ENCODE results near the gene FALEC. TPM values are rescaled to one million over a fixed set of nuclear protein-coding genes. Genes with fewer than 3 reads are reported as not detected.
A peak's percentile ranks its signal among the peaks of the same experiment; 100 is the strongest.

Gene FALEC
- total RNA-seq, 1 donor from 2014 or later, result 1.9 TPM

DNA sequence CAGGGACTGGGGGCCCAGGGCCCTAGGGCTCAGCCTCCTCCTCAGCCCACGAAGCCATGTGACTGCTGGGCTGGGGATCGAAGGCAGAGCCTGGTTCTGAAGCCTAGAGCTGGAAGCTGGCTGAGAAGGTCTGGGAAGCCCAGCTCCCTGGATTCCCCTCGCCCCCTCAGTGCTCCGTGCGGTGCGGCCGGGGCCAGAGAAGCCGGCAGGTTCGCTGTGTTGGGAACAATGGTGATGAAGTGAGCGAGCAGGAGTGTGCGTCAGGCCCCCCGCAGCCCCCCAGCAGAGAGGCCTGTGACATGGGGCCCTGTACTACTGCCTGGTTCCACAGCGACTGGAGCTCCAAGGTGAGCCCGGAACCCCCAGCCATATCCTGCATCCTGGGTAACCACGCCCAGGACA is 42.8 kb downstream of the FALEC start:
- DNase-seq (ENCODE audit: low spot score in 2 of 2, unreplicated experiment in 2 of 2), result no peak
- Mint-ChIP-seq H3K9me3 (no peaks in the 10 kb centered on the region), H3K27me3 (ENCODE audit: low read depth) (no peaks in the 10 kb centered on the region), H3K4me3 (no peak overlapping the region), H3K27ac (no peak overlapping the region), H3K36me3 (peaks cover 2% of the 10 kb centered on the region), H3K4me1 (peaks cover 32% of the 10 kb centered on the region)
- TF ChIP-seq, protein P1, sequence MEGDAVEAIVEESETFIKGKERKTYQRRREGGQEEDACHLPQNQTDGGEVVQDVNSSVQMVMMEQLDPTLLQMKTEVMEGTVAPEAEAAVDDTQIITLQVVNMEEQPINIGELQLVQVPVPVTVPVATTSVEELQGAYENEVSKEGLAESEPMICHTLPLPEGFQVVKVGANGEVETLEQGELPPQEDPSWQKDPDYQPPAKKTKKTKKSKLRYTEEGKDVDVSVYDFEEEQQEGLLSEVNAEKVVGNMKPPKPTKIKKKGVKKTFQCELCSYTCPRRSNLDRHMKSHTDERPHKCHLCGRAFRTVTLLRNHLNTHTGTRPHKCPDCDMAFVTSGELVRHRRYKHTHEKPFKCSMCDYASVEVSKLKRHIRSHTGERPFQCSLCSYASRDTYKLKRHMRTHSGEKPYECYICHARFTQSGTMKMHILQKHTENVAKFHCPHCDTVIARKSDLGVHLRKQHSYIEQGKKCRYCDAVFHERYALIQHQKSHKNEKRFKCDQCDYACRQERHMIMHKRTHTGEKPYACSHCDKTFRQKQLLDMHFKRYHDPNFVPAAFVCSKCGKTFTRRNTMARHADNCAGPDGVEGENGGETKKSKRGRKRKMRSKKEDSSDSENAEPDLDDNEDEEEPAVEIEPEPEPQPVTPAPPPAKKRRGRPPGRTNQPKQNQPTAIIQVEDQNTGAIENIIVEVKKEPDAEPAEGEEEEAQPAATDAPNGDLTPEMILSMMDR (IDR thresholded peaks at IDR 0.05; ENCODE audit: unreplicated experiment), result no peak

DNA sequence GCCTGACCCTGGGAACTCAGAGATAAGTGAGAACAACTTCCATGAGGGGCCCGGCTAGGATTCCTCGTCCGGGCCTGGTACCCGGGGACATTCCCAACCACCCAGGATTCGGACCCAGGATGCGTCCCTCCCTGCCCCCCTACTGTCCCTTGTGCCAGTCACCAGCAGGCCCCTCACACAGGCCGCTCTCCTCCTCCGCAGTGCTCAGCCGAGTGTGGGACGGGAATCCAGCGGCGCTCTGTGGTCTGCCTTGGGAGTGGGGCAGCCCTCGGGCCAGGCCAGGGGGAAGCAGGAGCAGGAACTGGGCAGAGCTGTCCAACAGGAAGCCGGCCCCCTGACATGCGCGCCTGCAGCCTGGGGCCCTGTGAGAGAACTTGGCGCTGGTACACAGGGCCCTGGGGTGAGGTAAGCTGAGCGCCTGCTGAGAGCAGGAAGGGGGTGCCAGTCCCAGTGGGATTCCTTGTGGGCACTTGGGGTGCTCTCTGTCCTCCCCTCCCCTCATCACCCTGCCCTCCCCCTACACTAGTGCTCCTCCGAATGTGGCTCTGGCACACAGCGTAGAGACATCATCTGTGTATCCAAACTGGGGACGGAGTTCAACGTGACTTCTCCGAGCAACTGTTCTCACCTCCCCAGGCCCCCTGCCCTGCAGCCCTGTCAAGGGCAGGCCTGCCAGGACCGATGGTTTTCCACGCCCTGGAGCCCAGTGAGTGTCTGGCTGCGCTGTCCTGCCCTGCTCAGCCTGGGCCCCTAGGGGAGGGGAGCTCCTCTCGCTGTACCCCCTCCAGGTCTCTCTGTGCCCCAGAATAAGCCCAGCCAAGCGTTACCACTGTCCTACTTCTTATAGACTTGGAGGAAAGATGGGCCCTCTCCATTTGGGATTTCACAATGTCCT is 43.5 kb downstream of the FALEC start:
- no peak overlapping the region for H3K27ac Mint-ChIP-seq
- H3K9me3 Mint-ChIP-seq, result no peaks in the 10 kb centered on the region
- H3K4me3 Mint-ChIP-seq, result no peak overlapping the region
- DNase-seq (ENCODE audit: low spot score in 2 of 2, unreplicated experiment in 2 of 2), result no peak
- TF ChIP-seq, protein P1 (IDR thresholded peaks at IDR 0.05; ENCODE audit: unreplicated experiment), result no peak
- H3K27me3 Mint-ChIP-seq (ENCODE audit: low read depth), result no peaks in the 10 kb centered on the region
- H3K4me1 Mint-ChIP-seq, result peaks cover 39% of the 10 kb centered on the region
- H3K36me3 Mint-ChIP-seq, result peaks cover 2% of the 10 kb centered on the region

DNA sequence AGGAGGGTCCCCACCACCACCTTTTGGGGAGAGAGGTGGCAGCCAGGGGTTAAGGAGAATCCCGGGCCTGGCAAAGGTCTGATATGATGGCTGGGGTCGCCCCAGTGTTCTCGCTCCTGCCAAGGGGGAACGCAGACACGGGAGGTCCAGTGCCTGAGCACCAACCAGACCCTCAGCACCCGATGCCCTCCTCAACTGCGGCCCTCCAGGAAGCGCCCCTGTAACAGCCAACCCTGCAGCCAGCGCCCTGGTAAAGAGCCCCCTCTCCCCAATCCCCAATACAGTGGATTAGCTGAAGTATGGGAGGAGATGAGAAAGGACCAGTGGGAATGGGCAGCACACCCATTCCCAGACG is 44.1 kb downstream of the FALEC start:
- Mint-ChIP-seq H3K4me1 (peaks cover 42% of the 10 kb centered on the region), H3K9me3 (no peaks in the 10 kb centered on the region), H3K27ac (peak overlapping the region; percentile 100), H3K27me3 (ENCODE audit: low read depth) (no peaks in the 10 kb centered on the region), H3K4me3 (no peak overlapping the region), H3K36me3 (peaks cover 2% of the 10 kb centered on the region)
- TF ChIP-seq, protein P1 (IDR thresholded peaks at IDR 0.05; ENCODE audit: unreplicated experiment), result no peak
- no peak for DNase-seq (ENCODE audit: low spot score in 2 of 2, unreplicated experiment in 2 of 2)

DNA sequence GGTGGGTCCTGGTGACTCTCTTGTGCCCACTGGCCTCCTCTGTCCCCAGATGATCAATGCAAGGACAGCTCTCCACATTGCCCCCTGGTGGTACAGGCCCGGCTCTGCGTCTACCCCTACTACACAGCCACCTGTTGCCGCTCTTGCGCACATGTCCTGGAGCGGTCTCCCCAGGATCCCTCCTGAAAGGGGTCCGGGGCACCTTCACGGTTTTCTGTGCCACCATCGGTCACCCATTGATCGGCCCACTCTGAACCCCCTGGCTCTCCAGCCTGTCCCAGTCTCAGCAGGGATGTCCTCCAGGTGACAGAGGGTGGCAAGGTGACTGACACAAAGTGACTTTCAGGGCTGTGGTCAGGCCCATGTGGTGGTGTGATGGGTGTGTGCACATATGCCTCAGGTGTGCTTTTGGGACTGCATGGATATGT is 44.5 kb downstream of the FALEC start:
- DNase-seq (ENCODE audit: low spot score in 2 of 2, unreplicated experiment in 2 of 2), result peak; percentile 30 to 80
- Mint-ChIP-seq H3K27me3 (ENCODE audit: low read depth) (no peaks in the 10 kb centered on the region), H3K4me1 (peaks cover 46% of the 10 kb centered on the region)

DNA sequence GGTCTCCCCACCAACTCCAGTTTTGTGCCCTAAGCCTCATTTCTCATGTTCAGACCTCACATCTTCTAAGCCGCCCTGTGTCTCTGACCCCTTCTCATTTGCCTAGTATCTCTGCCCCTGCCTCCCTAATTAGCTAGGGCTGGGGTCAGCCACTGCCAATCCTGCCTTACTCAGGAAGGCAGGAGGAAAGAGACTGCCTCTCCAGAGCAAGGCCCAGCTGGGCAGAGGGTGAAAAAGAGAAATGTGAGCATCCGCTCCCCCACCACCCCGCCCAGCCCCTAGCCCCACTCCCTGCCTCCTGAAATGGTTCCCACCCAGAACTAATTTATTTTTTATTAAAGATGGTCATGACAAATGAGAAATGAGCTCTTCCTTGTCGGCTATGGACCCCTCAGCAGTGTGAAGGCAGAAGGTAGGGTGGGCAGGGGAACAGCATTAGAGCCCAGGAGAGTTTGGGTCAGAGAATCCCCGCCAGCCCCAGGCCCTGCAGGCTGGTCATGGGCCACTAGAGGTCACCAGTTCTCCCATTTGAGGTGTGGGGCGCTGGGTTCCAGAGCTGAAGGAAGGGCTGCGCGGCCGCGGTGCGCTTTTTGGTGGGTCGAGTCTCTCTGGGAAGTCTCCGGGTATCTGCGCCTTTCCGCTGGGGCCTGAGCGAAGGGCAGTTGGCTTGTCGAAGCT is 45.2 kb downstream of the FALEC start:
- peak; percentile 73 to 86 for DNase-seq (ENCODE audit: low spot score in 2 of 2, unreplicated experiment in 2 of 2)
- TF ChIP-seq, protein P1 (IDR thresholded peaks at IDR 0.05; ENCODE audit: unreplicated experiment), result peak; percentile 64
- Mint-ChIP-seq H3K4me1 (peaks cover 47% of the 10 kb centered on the region), H3K27ac (peak overlapping the region; percentile 100), H3K36me3 (peaks cover under 1% of the 10 kb centered on the region), H3K9me3 (no peaks in the 10 kb centered on the region), H3K27me3 (ENCODE audit: low read depth) (no peaks in the 10 kb centered on the region), H3K4me3 (peak overlapping the region; percentile 80)

More for the DNA sequence above, 44.5 kb downstream of the FALEC start:
- TF ChIP-seq, protein P1 (IDR thresholded peaks at IDR 0.05; ENCODE audit: unreplicated experiment), result peak; percentile 76
- H3K4me3 Mint-ChIP-seq, result peak overlapping the region; percentile 80
- H3K9me3 Mint-ChIP-seq, result no peaks in the 10 kb centered on the region
- H3K27ac Mint-ChIP-seq, result peak overlapping the region; percentile 100
- peaks cover 2% of the 10 kb centered on the region for H3K36me3 Mint-ChIP-seq
